HK-2 (cell line): ENCODE data around the gene WDR59.
"Not testable (repeated sequence)": the region's sequence is repeated elsewhere in the genome, so short reads cannot be mapped to it uniquely, and the experiment has no call there.

Experiments used
- DNase-seq: peaks from one replicate; pipeline ENCODE4 v3.0.0-alpha.2; 2018; ENCODE audit not compliant: unreplicated experiment

The WDR59 gene

DNA sequence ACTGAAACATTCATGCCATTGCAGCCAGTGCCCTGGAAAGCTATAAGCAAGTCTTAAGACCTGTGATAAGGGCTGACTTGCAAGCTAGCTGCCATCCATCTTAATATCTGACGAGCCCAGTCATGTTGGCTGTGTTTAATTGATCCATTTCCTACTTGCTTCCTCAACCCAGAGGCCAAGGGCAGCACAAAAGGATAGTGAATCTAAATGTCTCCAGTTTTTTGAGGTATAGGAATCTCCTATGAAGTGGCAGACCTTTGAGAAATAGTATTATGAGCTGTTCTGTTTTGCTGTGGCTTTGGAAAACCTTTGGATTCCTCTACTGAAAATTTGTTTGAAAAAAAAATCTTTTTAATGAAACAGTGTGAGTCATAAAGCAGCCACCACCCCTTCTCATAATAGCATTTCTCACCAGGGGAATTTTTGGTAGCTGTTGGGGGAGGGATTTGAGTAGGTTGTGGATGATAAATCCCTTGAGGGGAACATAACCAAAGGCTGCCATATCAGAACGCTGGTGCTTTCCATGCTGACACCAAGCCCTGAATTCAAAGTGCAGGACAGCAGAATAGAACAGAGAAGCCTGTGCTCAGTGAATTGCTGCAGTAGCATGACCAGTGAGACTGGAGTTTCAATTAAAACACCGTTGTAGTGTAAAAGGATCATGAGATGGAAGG is 26.8 kb upstream of the WDR59 start:
- peak; percentile 12 for DNase-seq

- no peak for DNase-seq
Observed at GRCh38 chr16:75010427-75010826, 25.5 kb upstream of the WDR59 start.

GRCh38 chr16:75007443-75007842 is 22.5 kb upstream of the WDR59 start:
- no peak for DNase-seq

DNA sequence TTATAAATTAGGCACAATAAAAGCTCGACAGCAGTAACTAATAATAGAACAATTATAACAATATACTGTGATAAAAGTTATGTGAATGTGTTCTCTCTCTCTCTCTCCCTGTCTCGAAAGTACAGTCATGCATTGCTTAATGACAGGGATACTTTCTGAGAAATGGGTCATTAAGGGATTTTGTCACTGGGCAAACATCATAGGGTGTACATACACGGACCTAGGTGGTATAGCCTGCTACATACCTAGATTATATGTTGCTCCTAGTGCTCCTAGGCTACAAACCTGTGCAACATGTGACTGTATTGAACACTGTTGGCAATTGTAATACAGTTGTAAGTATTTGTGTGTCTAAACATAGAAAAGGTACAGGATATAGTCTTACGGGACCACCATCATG is 20.8 kb upstream of the WDR59 start:
- no peak for DNase-seq

- no peak for DNase-seq
Observed at GRCh38 chr16:75004460-75004859, 19.5 kb upstream of the WDR59 start.

DNA sequence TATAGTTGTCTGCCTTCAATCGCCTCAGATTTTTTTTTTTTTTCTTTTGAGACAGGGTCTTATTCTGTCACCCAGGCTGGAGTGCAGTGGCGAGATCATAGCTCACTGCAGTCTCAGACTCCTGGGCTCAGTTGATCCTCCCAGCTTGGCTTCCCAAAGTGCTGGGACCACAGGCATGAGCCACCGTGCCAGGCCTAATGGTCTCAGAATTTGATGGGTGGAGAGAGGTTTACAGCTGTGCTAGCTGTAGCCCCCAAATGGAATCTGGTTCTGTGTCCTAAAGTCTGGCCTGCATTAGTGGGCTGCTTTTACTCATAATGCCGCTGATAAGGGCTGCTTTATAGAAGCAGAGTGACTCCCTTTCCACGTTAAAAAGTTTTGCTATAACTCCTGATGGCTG is 19.0 kb upstream of the WDR59 start:
- DNase-seq: no peak

GRCh38 chr16:75002474-75002873 is 17.6 kb upstream of the WDR59 start:
- DNase-seq: no peak

- DNase-seq: peak; percentile 35
Observed at GRCh38 chr16:75000481-75001081, 15.7 kb upstream of the WDR59 start.

DNA sequence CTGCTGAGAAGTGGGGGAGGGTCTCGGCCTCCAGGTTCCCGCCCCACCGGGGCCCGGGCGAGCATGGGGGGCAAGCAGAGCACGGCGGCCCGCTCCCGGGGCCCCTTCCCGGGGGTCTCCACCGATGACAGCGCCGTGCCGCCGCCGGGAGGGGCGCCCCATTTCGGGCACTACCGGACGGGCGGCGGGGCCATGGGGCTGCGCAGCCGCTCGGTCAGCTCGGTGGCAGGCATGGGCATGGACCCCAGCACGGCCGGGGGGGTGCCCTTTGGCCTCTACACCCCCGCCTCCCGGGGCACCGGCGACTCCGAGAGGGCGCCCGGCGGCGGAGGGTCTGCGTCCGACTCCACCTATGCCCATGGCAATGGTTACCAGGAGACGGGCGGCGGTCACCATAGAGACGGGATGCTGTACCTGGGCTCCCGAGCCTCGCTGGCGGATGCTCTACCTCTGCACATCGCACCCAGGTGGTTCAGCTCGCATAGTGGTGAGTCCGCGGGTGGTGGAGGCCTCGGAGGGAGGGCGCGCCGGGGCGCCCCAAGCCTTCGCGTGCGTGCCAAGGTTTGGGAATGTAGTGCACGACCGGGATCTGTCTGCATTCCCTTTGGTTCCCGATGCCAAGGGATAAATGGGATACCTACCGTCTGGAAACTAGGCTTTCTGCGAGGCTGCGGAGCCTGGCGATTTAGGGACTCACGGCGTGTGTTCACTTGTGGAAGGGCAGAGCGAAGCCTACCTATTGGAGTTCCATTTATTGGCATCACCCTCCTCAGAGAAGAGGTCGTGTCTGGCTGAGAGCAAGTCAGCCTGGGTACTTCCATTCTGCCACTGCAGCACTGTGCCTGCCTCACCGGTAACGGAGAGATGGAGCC is 14.9 kb upstream of the WDR59 start:
- peak; percentile 20 for DNase-seq

DNA sequence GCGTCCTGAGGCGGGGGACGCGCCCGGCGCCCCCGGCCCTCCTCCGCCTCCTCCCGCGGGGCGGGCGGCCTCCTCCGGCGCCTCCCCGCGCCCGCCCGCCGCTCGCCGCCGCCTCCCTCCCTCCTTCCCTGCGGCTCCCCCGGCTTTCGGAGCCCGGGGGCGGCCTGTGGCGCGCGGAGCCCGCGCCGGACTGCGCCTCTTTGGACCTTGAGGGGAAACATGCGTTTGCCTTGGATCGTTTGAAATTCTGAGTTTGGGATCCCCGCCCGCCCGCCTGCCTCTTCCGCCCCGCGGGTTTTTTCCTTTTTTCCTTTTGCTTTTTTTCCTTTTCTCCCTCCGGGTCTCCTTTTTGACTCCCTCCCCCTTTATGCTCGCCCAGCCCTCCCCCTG is 14.3 kb upstream of the WDR59 start:
- DNase-seq: peak; percentile 34

- peak; percentile 88 for DNase-seq
Observed at GRCh38 chr16:74998481-74999218, 13.7 kb upstream of the WDR59 start, which contains the start of gene ZNRF1. ZNRF1 (plus strand) TSS chr16:74999024; CDS start chr16:74999672, 648 bp downstream.

GRCh38 chr16:74997042-74997491 is 12.1 kb upstream of the WDR59 start:
- no peak for DNase-seq

GRCh38 chr16:74995986-74996385 is 11.1 kb upstream of the WDR59 start:
- no peak for DNase-seq

DNA sequence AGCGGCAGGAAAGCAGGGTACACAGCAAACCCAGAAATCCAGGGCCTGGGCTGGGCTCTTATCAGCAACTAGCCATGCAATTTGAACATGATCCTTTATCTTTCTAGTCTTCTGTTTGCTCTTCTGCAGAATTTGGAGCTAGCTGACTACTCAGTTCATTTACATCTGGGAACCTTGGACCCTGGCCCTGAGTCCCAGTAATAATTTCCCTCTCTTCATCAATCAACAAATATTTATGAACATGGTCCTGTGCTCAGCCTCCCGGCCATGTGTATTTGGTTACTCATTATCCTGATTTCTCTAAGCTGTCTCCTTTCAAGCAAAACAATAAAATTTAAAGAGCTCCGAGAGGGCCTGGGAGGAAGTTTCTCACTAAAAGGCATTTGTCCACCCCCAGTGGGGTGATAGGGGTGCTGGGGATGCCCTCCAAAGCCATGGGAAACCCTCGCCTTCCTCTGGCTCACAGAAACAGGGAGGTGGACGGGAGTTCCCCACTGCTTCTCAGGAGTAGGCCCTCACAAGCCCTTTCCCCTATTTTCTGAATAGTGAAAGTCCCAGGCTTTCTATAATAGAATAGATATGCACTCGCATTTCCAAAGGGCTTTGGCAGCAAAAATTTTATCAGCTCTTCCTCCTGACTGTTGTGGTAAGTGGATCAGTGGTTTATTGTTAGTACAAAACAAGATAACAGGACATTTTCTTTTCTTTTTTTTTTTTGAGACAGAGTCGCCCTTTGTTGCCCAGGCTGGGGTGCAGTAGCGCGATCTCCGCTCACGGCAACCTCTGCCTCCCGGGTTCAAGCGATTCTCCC is 6.9 kb upstream of the WDR59 start:
- no peak for DNase-seq

GRCh38 chr16:74991268-74991592 is 6.3 kb upstream of the WDR59 start:
- DNase-seq: no peak

DNA sequence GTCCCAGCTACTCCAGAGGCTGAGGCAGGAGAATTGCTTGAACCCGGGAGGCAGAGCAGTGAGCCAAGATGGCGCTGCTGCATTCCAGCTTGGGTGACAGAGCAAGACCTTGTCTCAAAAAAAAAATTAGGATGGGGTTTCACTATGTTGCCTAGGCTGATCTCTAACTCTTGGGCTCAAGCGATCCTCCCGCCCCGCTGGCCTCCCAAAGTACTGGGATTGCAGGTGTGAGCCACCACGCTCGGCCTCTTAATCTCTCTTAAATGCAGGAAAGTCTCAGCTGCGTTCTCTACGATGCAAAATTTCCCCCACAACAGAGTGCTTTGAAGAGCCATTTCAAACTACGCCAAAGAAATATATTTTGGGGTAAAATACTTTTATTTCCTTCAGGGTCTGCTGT is 5.9 kb upstream of the WDR59 start:
- DNase-seq: no peak

GRCh38 chr16:74989864-74990263 is 4.9 kb upstream of the WDR59 start:
- not testable (repeated sequence) for DNase-seq

- no peak for DNase-seq
Observed at GRCh38 chr16:74987027-74987681, 2.2 kb upstream of the WDR59 start.

- DNase-seq: no peak
Observed at GRCh38 chr16:74984194-74984528, 762 bp downstream of the WDR59 start.

DNA sequence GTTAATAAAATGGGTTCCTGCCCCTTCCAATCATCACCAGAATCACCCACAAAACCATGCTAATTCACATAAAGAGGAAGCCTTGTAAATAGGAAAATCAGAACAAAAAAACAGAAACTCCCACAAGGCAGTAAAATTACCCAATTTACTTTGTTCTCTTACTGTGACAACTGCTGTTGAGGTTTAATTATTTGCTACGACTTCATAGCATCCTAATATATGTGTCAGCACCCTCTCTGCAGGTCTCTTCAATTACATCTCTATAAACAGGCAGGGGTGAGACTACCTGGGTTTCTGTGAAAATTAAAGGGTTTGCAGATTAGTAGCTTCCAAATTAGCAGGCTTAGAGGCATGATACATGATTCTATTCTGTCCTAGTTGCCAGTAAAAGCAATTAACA is 2.7 kb downstream of the WDR59 start:
- no peak for DNase-seq

DNA sequence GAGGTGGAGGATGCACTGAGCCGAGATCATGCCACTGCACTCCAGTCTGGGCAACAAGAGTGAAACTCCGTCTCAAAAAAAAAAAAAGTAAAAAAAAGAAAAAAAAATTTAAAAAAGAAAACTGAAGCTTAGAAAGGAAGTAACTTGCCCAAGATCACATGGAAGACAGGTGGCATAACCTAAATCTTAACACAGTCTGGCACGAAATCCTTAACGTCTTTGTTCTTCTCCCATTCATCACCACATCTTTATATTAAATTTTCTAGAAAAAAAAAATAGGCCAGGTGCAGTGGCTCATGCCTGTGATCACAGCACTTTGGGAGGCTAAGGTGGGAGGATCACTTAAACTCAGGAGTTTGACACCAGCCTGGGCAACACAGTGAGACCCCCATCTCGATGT is 9.3 kb downstream of the WDR59 start:
- DNase-seq: no peak
